HCT116 (cell line): Measurements from ENCODE around the gene EFR3B. TPM values are rescaled to one million over a fixed set of nuclear protein-coding genes. Genes with fewer than 3 reads are reported as not detected.

Experiments
- ATAC-seq: fragments of 200-7000 bp; cut with Tn5 transposase; 2 replicates; pipeline ENCODE4 v1.9.1; 2020; ENCODE audit warnings: mild to moderate bottlenecking, moderate library complexity
- BruUV-seq: library from RNA; stranded (reverse); fragments of 400-500 nt; replicated peaks from 2 replicates; lab custom pipeline; 2021; lab: Mats Ljungman, UMichigan
- CTCF ChIA-PET: fragments of 300-600 bp; sonication (Branson Sonifier 250); formaldehyde crosslinking; loops from one replicate; lab custom pipeline; 2021; ENCODE audit warnings: antibody characterized with exemption; lab: Charles Lee
- POLR2A ChIA-PET: fragments of 300-600, 350-600 bp; sonication (Branson Sonifier 250); formaldehyde crosslinking; loops from one replicate; lab custom pipeline; 2021; ENCODE audit warnings: antibody characterized with exemption; lab: Charles Lee
- RAD21 ChIA-PET, 2 experiments: fragments of 300-600 bp; sonication (Branson Sonifier 250); formaldehyde crosslinking; loops; one replicate each; lab custom pipeline; 2023; ENCODE audit warnings: low total read pairs in 2 of 2; ENCODE audit not compliant: uncharacterized antibody in 2 of 2, unreplicated experiment in 2 of 2, low non-redundant PET in 1 of 2; lab: Charles Lee
- DNase-seq: peaks from one replicate; pipeline ENCODE4 v3.0.0-alpha.2; 2010; ENCODE audit warnings: low read depth, low spot score
- H2AFZ ChIP-seq: fragments of 200-600 bp; shearing (Covaris generic), sonication (generic); 2 replicates; pipeline ENCODE4 v1.6.1; 2017; ENCODE audit warnings: low read depth, mixed run types, mixed read lengths, antibody characterized with exemption, low read length; ENCODE audit not compliant: poor library complexity, severe bottlenecking
- H3K27ac ChIP-seq: 2 replicates; pipeline ENCODE4 v1.5.1; 2012; ENCODE audit warnings: low read depth, low read length
- H3K27me3 ChIP-seq: fragments of 200-600 bp; sonication (generic); 2 replicates; pipeline ENCODE4 v1.6.1; 2016; ENCODE audit warnings: mixed run types, low read length, mixed read lengths; ENCODE audit not compliant: insufficient read depth
- H3K36me3 ChIP-seq, 2 experiments: fragments of 200-500 bp in 1 of 2; fragments of 200-600 bp in 1 of 2; sonication (Bioruptor generic) in 1 of 2; sonication (generic) in 1 of 2; 2 replicates each; pipeline versions ENCODE4 v1.5.1 to v1.6.1; 2014 to 2016; ENCODE audit warnings: low read length in 2 of 2, inconsistent platforms in 1 of 2, mixed read lengths in 1 of 2, mixed run types in 1 of 2; ENCODE audit not compliant: insufficient read depth in 2 of 2, control insufficient read depth in 1 of 2
- H3K4me1 ChIP-seq, 2 experiments: fragments of 200-600 bp in 1 of 2; sonication (generic) in 1 of 2; 2 replicates each; pipeline versions ENCODE4 v1.5.1 to v1.6.1; 2012 to 2017; ENCODE audit warnings: low read length in 2 of 2, inconsistent platforms in 1 of 2, mild to moderate bottlenecking in 1 of 2, mixed read lengths in 1 of 2, mixed run types in 1 of 2, moderate library complexity in 1 of 2; ENCODE audit not compliant: insufficient read depth in 2 of 2, control insufficient read depth in 1 of 2
- H3K4me2 ChIP-seq: fragments of 200-600 bp; sonication (generic); 2 replicates; pipeline ENCODE4 v1.6.1; 2017; ENCODE audit warnings: mixed run types, low read length, mixed read lengths
- H3K4me3 ChIP-seq, 2 experiments: fragments of 200-600 bp in 1 of 2; sonication (generic) in 1 of 2; replicated peaks in 1 of 2; 2 replicates each; pipeline ENCODE4 v1.5.1; 2011 to 2016; ENCODE audit warnings: low read length in 2 of 2, control low read depth in 1 of 2, low read depth in 1 of 2, mild to moderate bottlenecking in 1 of 2, mixed read lengths in 1 of 2, mixed run types in 1 of 2
- H3K79me2 ChIP-seq: fragments of 200-600 bp; sonication (generic); 2 replicates; pipeline ENCODE4 v1.6.1; 2017; ENCODE audit warnings: mild to moderate bottlenecking, mixed run types, low read length, moderate library complexity, mixed read lengths; ENCODE audit not compliant: insufficient read depth
- H3K9ac ChIP-seq: fragments of 200-600 bp; sonication (generic); 2 replicates; pipeline ENCODE4 v1.6.1; 2016; ENCODE audit warnings: low read length, mixed read lengths
- H3K9me2 ChIP-seq: fragments of 200-600 bp; sonication (generic), shearing (Covaris generic); 2 replicates; pipeline ENCODE4 v1.6.1; 2017; ENCODE audit warnings: mixed run types, mild to moderate bottlenecking, moderate library complexity; ENCODE audit not compliant: insufficient read depth
- H3K9me3 ChIP-seq, 2 experiments: fragments of 200-500 bp in 1 of 2; fragments of 200-600 bp in 1 of 2; sonication (Bioruptor generic) in 1 of 2; sonication (generic) in 1 of 2; 2 replicates each; pipeline ENCODE4 v1.6.1; 2014 to 2017; ENCODE audit warnings: low read length in 2 of 2, mixed read lengths in 2 of 2, inconsistent platforms in 1 of 2, low read depth in 1 of 2, mild to moderate bottlenecking in 1 of 2, mixed run types in 1 of 2, moderate library complexity in 1 of 2; ENCODE audit not compliant: control insufficient read depth in 1 of 2, insufficient read depth in 1 of 2
- H4K20me1 ChIP-seq: fragments of 200-600 bp; sonication (generic), shearing (Covaris generic); 2 replicates; pipeline ENCODE4 v1.6.1; 2017; ENCODE audit warnings: mixed run types, mild to moderate bottlenecking, moderate library complexity; ENCODE audit not compliant: insufficient read depth
- ATF3 ChIP-seq: IDR thresholded peaks from 2 replicates; pipeline ENCODE4 v1.6.1; 2012
- CEBPB ChIP-seq: IDR thresholded peaks from 2 replicates; pipeline ENCODE4 v1.6.1; 2012; ENCODE audit warnings: low read depth
- CTCF ChIP-seq, 3 experiments: fragments of 200-600 bp in 1 of 3; sonication (generic) in 1 of 3; IDR thresholded peaks in 2 of 3; conservative IDR thresholded peaks in 1 of 3; 2 replicates each; pipeline ENCODE4 v1.5.1; 2012 to 2017; ENCODE audit warnings: low read depth in 2 of 3, low read length in 2 of 3, antibody characterized with exemption in 1 of 3, borderline replicate concordance in 1 of 3, control low read depth in 1 of 3, mild to moderate bottlenecking in 1 of 3, mixed read lengths in 1 of 3, mixed run types in 1 of 3, moderate library complexity in 1 of 3; ENCODE audit not compliant: insufficient read depth in 1 of 3
- EZH2 ChIP-seq: fragments of 200-600 bp; sonication (generic); IDR thresholded peaks from 2 replicates; pipeline ENCODE4 v1.6.1; 2017; ENCODE audit warnings: antibody characterized with exemption, mixed run types
- FOSL1 ChIP-seq: IDR thresholded peaks from 2 replicates; pipeline ENCODE4 v1.6.1; 2012; ENCODE audit warnings: low read depth
- JUND ChIP-seq: IDR thresholded peaks from 2 replicates; pipeline ENCODE4 v1.6.1; 2012
- MAX ChIP-seq: IDR thresholded peaks from 2 replicates; pipeline ENCODE4 v1.6.1; 2012
- POLR2A ChIP-seq: IDR thresholded peaks from 2 replicates; pipeline ENCODE4 v1.7.0; 2011; ENCODE audit warnings: borderline replicate concordance; ENCODE audit not compliant: insufficient read depth, insufficient read length; ENCODE audit errors: extremely low read depth
- RAD21 ChIP-seq: IDR thresholded peaks from 2 replicates; pipeline ENCODE4 v1.6.1; 2012; ENCODE audit warnings: low read depth, mild to moderate bottlenecking
- SIN3A ChIP-seq: IDR thresholded peaks from 2 replicates; pipeline ENCODE4 v1.6.1; 2012; ENCODE audit warnings: low read depth
- YY1 ChIP-seq: IDR thresholded peaks from 2 replicates; pipeline ENCODE4 v1.6.1; 2011; ENCODE audit warnings: low read length, low read depth, moderate library complexity, mild to moderate bottlenecking; ENCODE audit not compliant: insufficient replicate concordance; ENCODE audit errors: extremely low read depth
- ZBTB33 ChIP-seq: IDR thresholded peaks from 2 replicates; pipeline ENCODE4 v1.6.1; 2011; ENCODE audit warnings: mild to moderate bottlenecking, low read length, moderate library complexity; ENCODE audit not compliant: insufficient replicate concordance; ENCODE audit errors: extremely low read depth
- ZFX ChIP-seq: fragments of 450-650 bp; IDR thresholded peaks from 2 replicates; pipeline ENCODE4 v1.6.1; 2017
- ZNF274 ChIP-seq: fragments of 200-500 bp; sonication (Bioruptor generic); IDR thresholded peaks from 2 replicates; pipeline ENCODE4 v1.6.1; 2014; ENCODE audit warnings: mild to moderate bottlenecking, low read depth, low read length, inconsistent platforms
- intact Hi-C: fragments of 100-400 bp; cut with micrococcal nuclease; formaldehyde crosslinking; loops from 2 replicates; pipeline ENCODE4 v1.10.0; 2022
- total RNA-seq: library from RNA; stranded (reverse); gene quantifications from one replicate; pipeline ENCODE4 v1.2.1, GENCODE V29; 2021; ENCODE audit not compliant: unreplicated experiment

Gene EFR3B
- total RNA-seq, 1 experiment from 2014 or later = 0.96 TPM

GRCh38 chr2:25001325-25001637, 40.6 kb upstream of the EFR3B start:
- intact Hi-C loops = no loop called here
- Histone ChIP-seq H3K36me3 (no peaks in the 10 kb centered on the region), H3K9me3 (no peaks in the 10 kb centered on the region), H3K4me2 (no peak overlapping the region), H3K4me3 (no peak overlapping the region), H3K27ac (no peak overlapping the region), H3K79me2 (no peaks in the 10 kb centered on the region), H4K20me1 (no peaks in the 10 kb centered on the region), H3K27me3 (no peaks in the 10 kb centered on the region), H3K4me1 (peaks cover 13 to 18% of the 10 kb centered on the region in 2 experiments; a peak in 3 of 4 replicates), H3K9me2 (no peaks in the 10 kb centered on the region), H2AFZ (no peak overlapping the region), H3K9ac (no peak overlapping the region)
- ChIA-PET POLR2A (no interaction called here), CTCF (no interaction called here), RAD21 (no interaction called here)
- no peak for TF ChIP-seq ZBTB33
- no peak for TF ChIP-seq JUND
- no peak for TF ChIP-seq ATF3
- no peak for TF ChIP-seq CEBPB
- TF ChIP-seq ZNF274 = no peak
- TF ChIP-seq SIN3A = no peak
- TF ChIP-seq EZH2 = no peak
- TF ChIP-seq POLR2A = no peak
- TF ChIP-seq MAX = no peak
- no TSS peak for BruUV-seq
- DNase-seq (no peak), ATAC-seq (no peak)

GRCh38 chr2:25002066-25002465, 39.8 kb upstream of the EFR3B start:
- Histone ChIP-seq H3K9ac (no peak overlapping the region), H3K27ac (no peak overlapping the region), H3K4me1 (peaks cover 5 to 10% of the 10 kb centered on the region in 2 experiments; a peak in 3 of 4 replicates), H3K9me2 (no peaks in the 10 kb centered on the region), H3K36me3 (no peaks in the 10 kb centered on the region), H3K4me2 (no peak overlapping the region), H3K27me3 (no peaks in the 10 kb centered on the region), H2AFZ (no peak overlapping the region), H3K4me3 (no peak overlapping the region), H3K9me3 (no peaks in the 10 kb centered on the region), H3K79me2 (no peaks in the 10 kb centered on the region), H4K20me1 (no peaks in the 10 kb centered on the region)
- ChIA-PET RAD21 (no interaction called here), CTCF (no interaction called here), POLR2A (no interaction called here)
- BruUV-seq = no TSS peak
- intact Hi-C loops = no loop called here
- no peak for ATAC-seq
- no peak for DNase-seq
- TF ChIP-seq RAD21 (no peak), FOSL1 (no peak), ZFX (no peak), CTCF (IDR thresholded peaks at IDR 0.05 in 2 of 3, conservative IDR thresholded peaks at IDR 0.05 in 1 of 3; ENCODE audit: borderline replicate concordance in 1 of 3, insufficient read depth in 1 of 3, low read depth in 2 of 3, low read length in 2 of 3) (no peak), JUND (no peak), ZBTB33 (no peak), POLR2A (no peak), YY1 (no peak)
